Measurements from ENCODE around the gene BTBD10.

- TF ChIP-seq POLR2A (IDR thresholded peaks at IDR 0.05) (no peak), CTCF (IDR thresholded peaks at IDR 0.05) (no peak)
These were observed 123.5 kb downstream of the BTBD10 start for GRCh38 chr11:13339195-13340153.
